IMR-90 (cell line): ENCODE results near the gene DNASE2.

Experiments
- CHD1 ChIP-seq: IDR thresholded peaks from 2 replicates; pipeline ENCODE4 v1.6.1; 2012; ENCODE audit warnings: low read depth, low read length, improper control_type of control experiment
- CTCF ChIP-seq: conservative IDR thresholded peaks from 2 replicates; pipeline ENCODE4 v1.5.1; 2012; ENCODE audit warnings: mild to moderate bottlenecking, low read depth, low read length, improper control_type of control experiment
- MAZ ChIP-seq: IDR thresholded peaks from 2 replicates; pipeline ENCODE4 v1.6.1; 2012; ENCODE audit warnings: low read depth, mild to moderate bottlenecking, low read length, improper control_type of control experiment, moderate library complexity, borderline replicate concordance
- NFE2L2 ChIP-seq: fragments of 150-350 bp; IDR thresholded peaks from 2 replicates; pipeline ENCODE4 v1.6.1; 2016; ENCODE audit warnings: low read depth, mild to moderate bottlenecking, low read length
- POLR2A ChIP-seq: IDR thresholded peaks from 2 replicates; pipeline ENCODE4 v1.6.1; 2012; ENCODE audit warnings: mild to moderate bottlenecking, low read depth, low read length
- RCOR1 ChIP-seq: IDR thresholded peaks from 2 replicates; pipeline ENCODE4 v1.6.1; 2012; ENCODE audit warnings: mild to moderate bottlenecking, low read length, improper control_type of control experiment; ENCODE audit not compliant: insufficient replicate concordance
- USF2 ChIP-seq: fragments of 150-350 bp; IDR thresholded peaks from 2 replicates; pipeline ENCODE4 v1.6.1; 2017; ENCODE audit warnings: mild to moderate bottlenecking, antibody characterized with exemption, low read length, low read depth

GRCh38 chr19:12884926-12885748, 3.9 kb upstream of the DNASE2 start:
- TF ChIP-seq POLR2A (no peak), CTCF (peak; percentile 52), CHD1 (no peak), MAZ (no peak), RCOR1 (no peak), NFE2L2 (no peak), USF2 (no peak)
